ENCODE data around the gene HEATR9.

The HEATR9 gene, protein sequence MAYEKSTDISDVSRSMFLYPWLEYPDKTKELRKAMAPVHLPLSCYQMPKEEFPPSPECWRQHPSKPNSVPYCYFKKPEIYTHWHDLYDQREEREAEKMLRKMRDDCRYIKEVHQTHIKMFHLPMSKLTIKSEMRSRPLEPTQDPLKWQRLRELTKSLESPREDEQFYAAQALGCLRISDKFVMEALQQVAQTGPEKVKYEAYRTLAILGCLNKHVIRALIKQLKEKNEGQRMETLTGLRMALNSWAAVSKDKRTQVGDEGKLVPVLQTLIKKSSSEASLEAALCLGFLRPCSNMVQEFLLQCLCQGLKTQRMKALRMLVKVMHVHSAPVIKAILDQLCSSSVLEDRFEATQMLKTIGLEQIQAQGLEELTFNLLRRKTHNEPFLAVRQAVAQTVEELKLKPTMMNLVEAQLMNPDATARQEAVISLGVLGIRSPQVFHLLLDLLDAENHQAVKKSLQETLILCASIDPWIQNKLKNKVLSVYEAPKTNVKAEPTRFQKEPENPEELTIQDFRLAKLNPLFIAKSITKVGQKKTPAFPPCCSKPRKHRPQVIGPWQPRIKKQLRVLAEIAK

DNA sequence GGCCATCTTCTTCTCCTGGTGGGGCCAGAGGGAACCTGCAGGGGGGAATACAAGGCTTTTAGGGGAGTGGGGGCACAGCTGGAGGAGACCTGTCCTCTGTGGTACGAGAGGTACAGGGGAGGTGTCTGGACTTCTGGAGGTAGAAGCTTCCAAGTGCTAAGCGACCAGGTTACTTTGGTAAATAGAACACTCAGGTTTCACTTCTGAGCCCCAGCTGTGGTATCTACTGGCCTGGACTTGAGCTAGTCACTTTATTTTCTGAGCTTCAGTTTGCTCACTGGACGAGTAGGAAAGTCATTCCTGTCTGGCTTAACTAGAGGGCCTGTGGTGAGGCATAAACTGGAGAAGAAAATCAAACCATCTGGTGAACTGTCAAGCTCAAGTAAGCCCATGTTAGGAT is at the start of gene HEATR9:
HEATR9 (minus strand) TSS at position 155 of the 400 bp plus-strand sequence; CDS start at position 6, 149 bp downstream.
- DNase-seq (no peak), ATAC-seq (replicated peaks) (no peak)
- peaks cover 3 to 5% of the 10 kb centered on the region in 2 donors for H3K4me1 Mint-ChIP-seq
- no peaks in the 10 kb centered on the region for H3K27me3 Mint-ChIP-seq
- peaks cover 5 to 13% of the 10 kb centered on the region in 2 donors for H3K36me3 Mint-ChIP-seq
- H3K27ac Mint-ChIP-seq: no peak within 1 kb of the TSS
- no peak within 1 kb of the TSS for H3K4me3 Mint-ChIP-seq
- no peaks in the 10 kb centered on the region for H3K9me3 Mint-ChIP-seq

DNA sequence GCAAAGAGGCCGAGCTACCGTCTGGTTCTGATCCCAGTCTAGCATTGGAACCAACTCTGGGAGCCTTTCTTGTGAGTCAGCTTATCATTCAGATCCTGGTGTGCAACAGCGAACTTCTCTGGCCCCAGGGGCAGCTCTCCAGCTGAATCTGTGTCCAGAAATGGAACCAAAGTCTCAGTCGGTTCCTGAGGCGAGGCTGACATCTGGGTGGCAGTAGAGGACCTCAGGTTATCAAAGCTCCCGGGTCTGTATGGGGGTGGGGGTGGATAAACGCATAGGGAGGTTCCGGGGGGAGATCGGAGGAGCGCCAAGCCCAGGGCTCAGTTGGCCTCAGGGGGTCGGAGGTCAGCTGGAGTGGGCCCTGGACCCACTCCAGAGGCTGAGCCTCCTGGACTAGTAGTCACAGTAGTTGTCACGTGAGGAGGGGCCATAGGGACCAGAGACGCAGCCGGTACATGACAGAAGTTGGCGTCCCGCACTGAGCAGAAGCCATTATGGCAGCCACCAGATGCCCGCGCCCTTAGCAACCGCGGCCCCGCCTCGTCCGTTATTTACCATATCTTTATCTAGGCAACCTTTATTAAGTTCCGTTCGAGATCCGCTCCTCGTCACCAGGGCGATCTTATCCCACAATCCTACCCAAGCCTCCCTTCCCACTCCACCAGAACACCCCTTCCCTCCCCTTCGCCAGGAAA is 49.0 kb upstream of the HEATR9 start:
- Mint-ChIP-seq H3K27me3 (peaks cover 0 to 5% of the 10 kb centered on the region in 2 donors), H3K27ac (no peak overlapping the region), H3K4me3 (no peak overlapping the region), H3K4me1 (peaks cover 6 to 12% of the 10 kb centered on the region in 2 donors), H3K9me3 (no peaks in the 10 kb centered on the region), H3K36me3 (no peaks in the 10 kb centered on the region)
- no peak for ATAC-seq (replicated peaks)
- no peak for DNase-seq

DNA sequence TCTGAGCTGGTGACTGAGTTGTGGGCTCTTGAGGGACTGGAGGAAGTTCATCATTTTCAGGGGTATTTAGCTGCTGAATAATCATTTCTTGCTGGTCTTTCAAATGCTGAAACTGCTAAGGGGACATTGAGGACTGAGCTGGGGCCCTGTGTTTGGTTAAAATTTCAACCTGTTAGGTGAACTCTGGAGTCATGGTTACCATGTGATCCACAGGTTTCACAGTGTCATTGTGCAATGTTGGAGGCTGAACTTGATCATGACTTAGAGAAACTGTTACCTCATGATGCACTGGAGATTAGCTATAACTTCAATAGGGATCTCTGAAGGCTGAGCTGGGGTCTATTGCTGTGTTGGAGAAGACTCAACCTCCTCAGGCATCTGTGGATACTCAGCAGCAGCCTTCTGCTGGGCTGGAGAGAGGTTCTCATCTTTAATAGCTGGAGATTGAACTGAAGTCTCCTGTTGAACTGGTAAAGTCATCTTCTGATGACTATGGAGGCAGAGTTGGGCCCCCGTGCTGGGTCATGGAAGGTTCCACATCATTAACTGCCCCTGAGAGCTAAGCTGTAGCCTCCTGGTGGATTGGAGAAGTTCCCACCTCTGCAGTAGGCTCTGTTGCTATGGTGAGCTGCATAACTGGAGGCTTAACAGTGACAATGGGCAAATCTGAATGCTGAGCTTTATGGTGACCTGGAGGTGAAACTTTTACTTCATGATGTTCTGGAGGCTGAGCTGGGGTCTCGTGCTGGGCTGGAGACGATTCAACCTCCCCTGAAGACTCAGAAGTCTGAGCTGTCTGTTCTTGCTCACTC is 46.7 kb upstream of the HEATR9 start:
- Mint-ChIP-seq H3K4me1 (peaks cover 6 to 12% of the 10 kb centered on the region in 2 donors), H3K4me3 (no peak overlapping the region), H3K36me3 (no peaks in the 10 kb centered on the region), H3K27ac (no peak overlapping the region), H3K27me3 (peaks cover 0 to 5% of the 10 kb centered on the region in 2 donors), H3K9me3 (no peaks in the 10 kb centered on the region)
- ATAC-seq (replicated peaks) (no peak), DNase-seq (no peak)

DNA sequence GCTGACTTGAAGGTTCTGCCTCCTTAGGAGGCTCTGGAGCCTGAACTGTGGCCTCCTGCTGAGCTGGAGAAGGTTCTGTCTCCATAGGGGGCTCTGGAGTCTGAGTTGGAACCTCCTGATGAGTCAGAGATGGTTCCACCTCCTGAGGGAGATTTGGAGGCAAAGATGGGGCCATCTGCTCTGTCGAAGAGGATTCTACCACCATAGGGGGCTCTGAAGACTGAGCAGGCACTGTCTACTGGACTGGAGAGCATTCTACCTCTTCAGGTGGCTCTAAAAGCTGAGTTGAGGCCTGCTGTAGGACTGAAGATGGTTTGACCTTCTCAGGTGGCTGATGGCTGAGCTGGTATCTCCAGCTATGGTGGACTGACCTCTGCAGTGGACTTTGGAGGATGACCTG is 45.7 kb upstream of the HEATR9 start:
- ATAC-seq (replicated peaks): no peak
- H3K9me3 Mint-ChIP-seq: no peaks in the 10 kb centered on the region

DNA sequence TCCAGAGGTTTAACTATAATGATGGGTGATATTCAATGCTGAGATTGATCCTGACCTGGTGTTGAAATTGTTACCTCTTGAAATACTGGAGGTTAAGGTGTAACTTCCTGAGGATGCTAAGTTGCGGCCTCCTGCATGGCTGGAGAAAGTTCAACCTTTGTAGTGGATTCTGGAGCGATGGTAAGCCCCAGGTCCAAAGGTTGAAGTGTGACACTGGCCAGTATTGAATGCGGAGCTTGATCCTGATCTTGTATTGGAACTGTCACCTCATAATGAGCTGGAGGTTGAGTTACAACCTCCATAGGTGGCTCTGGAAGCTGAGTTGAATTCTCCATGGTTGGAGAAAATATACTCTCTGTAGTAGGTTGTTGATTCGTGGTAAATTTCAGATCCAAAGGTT is 44.9 kb upstream of the HEATR9 start:
- H3K9me3 Mint-ChIP-seq: no peaks in the 10 kb centered on the region
- peak overlapping the region; percentile 27 for H3K27ac Mint-ChIP-seq
- H3K4me3 Mint-ChIP-seq: no peak overlapping the region
- peaks cover 6 to 12% of the 10 kb centered on the region in 2 donors for H3K4me1 Mint-ChIP-seq
- no peaks in the 10 kb centered on the region for H3K36me3 Mint-ChIP-seq
- DNase-seq (no peak), ATAC-seq (replicated peaks) (no peak)
- peaks cover 0 to 5% of the 10 kb centered on the region in 2 donors for H3K27me3 Mint-ChIP-seq

More for the DNA sequence above, 45.7 kb upstream of the HEATR9 start:
- no peaks in the 10 kb centered on the region for H3K36me3 Mint-ChIP-seq
- DNase-seq: no peak
- no peak overlapping the region for H3K27ac Mint-ChIP-seq
- H3K4me1 Mint-ChIP-seq: peaks cover 6 to 12% of the 10 kb centered on the region in 2 donors
- H3K27me3 Mint-ChIP-seq: peaks cover 0 to 5% of the 10 kb centered on the region in 2 donors
- no peak overlapping the region for H3K4me3 Mint-ChIP-seq

DNA sequence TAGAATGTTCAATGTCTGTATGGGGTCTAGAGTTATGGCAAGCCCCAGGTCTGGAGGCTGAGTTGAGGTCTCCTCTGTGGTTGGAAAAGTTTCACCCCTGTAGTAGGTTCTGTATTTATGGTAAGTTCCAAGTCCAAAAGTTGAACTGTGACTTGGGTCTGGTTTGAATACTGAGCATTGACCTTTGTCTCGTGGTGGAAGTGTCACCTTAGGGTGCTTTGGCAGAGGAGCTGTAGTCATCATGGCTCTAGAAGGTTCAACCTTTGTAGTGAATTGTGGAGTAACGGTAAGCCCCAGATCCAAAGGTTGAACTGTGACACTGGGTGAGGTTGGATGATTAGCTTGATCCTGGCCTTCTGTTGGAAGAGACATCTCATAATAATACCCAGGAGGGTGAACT is 44.3 kb upstream of the HEATR9 start:
- no peak overlapping the region for H3K4me3 Mint-ChIP-seq
- no peaks in the 10 kb centered on the region for H3K27me3 Mint-ChIP-seq
- H3K27ac Mint-ChIP-seq: no peak overlapping the region
- ATAC-seq (replicated peaks) (peak; percentile 77 to 86), DNase-seq (no peak)
- H3K36me3 Mint-ChIP-seq: no peaks in the 10 kb centered on the region
- H3K4me1 Mint-ChIP-seq: peaks cover 6 to 12% of the 10 kb centered on the region in 2 donors
- H3K9me3 Mint-ChIP-seq: no peaks in the 10 kb centered on the region

DNA sequence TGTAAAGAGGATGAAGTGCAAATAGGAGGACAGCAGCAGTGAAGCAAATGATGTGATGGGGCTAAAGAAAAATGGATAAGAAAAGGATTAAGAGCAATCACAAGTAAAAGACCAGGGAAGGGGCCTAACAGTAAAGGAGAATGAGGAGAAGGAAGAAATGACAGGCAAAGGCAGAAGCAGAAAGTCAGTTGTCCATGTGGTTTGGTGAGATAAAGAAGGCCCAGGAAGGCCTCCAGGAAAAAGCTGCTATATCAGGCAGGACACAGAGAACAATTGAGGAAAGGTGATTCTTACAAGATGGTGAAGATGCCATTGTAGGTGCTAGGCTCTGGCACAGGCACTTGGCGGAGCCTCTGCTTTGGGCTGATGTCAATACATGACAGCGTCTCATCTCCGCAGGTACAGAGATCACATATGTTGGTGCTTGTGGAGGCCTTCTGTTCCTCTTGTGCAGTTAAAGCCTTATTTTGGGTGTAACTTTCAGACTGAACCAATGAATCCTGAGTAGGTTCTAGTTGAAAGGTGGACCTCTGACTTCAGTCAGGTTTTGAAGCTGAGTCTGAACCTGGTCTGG is 43.7 kb upstream of the HEATR9 start:
- DNase-seq: no peak
- Mint-ChIP-seq H3K4me3 (no peak overlapping the region), H3K27me3 (no peaks in the 10 kb centered on the region), H3K36me3 (no peaks in the 10 kb centered on the region), H3K27ac (no peak overlapping the region), H3K9me3 (no peaks in the 10 kb centered on the region), H3K4me1 (peaks cover 6 to 12% of the 10 kb centered on the region in 2 donors)
- ATAC-seq (replicated peaks): no peak

DNA sequence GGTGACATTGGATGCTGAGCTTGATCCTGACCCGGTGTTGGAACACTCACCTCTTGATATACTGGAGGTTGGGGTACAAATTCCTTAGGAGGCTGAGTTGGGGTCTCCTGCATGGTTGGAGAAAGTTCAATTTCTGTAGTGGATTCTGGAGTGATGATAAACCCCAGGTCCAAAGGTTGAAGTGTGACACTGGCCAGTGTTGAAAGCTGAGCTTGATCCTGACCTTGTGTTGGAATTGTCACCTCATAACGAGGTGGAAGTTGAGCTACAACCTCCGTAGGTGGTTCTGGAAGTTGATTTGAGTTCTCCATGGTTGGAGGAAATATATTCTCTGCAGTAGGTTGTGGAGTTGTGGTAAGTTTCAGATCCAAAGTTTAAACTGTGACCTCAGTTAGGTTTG is 40.7 kb upstream of the HEATR9 start:
- Mint-ChIP-seq H3K4me1 (peaks cover 6 to 12% of the 10 kb centered on the region in 2 donors), H3K27ac (no peak overlapping the region), H3K27me3 (no peaks in the 10 kb centered on the region), H3K9me3 (no peaks in the 10 kb centered on the region), H3K4me3 (no peak overlapping the region), H3K36me3 (no peaks in the 10 kb centered on the region)
- no peak for DNase-seq
- no peak for ATAC-seq (replicated peaks)

DNA sequence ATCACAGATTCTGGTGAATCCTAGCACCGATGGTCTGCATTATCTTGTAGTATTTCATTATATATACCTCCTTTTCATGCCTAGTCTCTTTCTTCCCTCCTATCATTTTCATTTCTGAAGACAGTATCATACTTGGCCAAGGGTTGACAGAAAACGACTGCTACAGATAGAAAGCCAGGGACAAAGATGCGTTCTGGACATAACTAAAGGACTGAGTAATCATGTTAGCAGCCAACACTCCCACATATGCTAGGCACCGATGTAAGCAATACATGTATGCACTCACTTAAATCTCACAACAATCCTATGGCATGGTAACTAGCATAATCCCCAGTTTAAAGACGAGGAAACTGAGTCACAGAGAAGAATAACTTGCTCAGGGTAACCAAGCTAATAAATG is 39.0 kb upstream of the HEATR9 start:
- Mint-ChIP-seq H3K9me3 (no peaks in the 10 kb centered on the region), H3K27me3 (no peaks in the 10 kb centered on the region), H3K4me3 (no peak overlapping the region), H3K4me1 (no peaks in the 10 kb centered on the region), H3K27ac (no peak overlapping the region), H3K36me3 (no peaks in the 10 kb centered on the region)
- ATAC-seq (replicated peaks) (no peak), DNase-seq (no peak)

DNA sequence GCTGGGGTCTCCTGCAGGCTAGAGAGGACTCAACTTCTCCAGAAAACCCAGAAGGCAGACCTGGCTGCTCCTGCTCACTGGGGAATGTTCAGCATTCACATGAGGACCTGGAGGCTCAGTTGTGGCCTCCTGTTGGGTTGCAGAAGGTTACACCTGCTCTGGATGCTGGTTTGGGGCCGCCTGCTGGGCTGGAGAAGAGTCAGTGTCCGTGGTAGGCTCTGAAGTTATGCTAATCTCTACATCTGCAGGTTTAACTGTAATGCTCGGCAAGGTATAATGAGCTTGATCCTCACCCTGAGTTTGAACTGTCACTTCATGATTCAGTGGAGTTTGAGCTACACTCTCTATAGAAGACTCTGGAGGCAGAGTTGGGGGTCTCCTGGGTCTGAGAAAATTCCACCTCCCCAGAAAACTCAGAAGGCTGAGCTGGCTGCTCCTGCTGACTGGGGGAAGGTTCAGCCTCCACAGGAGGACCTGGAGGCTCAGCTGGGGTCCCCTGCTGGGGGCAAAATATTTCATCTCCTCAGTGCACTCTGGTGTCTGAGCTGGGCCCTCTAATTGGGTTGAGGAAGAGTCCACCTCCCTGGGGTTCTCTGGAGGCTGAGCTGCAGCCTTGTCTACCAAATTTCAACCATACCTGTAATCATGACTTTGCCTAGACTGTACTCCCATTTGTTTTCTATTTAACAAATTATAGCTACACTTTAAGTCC is 38.4 kb upstream of the HEATR9 start:
- no peak for ATAC-seq (replicated peaks)
- Mint-ChIP-seq H3K27me3 (no peaks in the 10 kb centered on the region), H3K27ac (no peak overlapping the region), H3K9me3 (no peaks in the 10 kb centered on the region), H3K4me1 (no peaks in the 10 kb centered on the region), H3K4me3 (no peak overlapping the region), H3K36me3 (no peaks in the 10 kb centered on the region)
- DNase-seq: no peak

DNA sequence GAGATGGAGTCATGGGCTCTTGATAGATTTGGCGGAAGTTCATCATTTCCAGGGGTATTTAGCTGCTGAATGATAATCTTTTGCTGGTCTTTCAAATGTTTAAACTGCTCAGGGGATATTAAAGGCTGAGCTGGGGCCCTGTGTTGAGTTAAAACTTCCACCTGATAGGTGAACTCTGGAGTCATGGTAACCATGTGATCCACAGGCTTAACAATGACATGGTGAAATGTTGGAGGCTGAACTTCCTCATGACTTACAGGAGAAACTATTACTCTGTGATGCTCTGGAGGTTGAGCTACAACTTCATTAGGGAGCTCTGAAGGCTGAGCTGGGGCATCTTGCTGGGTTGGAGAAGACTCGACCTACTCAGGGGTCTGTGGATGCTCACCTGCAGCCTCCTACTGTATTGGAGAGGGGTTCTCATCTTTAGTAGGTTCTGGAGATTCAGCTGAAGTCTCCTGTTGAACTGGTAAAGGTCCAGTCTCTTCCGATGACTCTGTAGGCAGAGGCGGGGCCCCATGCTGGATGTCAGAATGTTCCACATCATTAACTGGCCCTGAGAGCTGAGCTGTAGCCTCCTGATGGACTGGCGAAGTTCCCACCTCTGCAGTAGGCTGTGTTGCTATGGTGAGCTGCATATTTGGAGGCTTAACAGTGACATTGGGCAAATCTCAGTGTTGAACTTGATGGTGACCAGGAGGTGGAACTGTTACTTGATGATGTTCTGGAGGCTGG is 37.7 kb upstream of the HEATR9 start:
- no peak overlapping the region for H3K4me3 Mint-ChIP-seq
- ATAC-seq (replicated peaks): no peak

DNA sequence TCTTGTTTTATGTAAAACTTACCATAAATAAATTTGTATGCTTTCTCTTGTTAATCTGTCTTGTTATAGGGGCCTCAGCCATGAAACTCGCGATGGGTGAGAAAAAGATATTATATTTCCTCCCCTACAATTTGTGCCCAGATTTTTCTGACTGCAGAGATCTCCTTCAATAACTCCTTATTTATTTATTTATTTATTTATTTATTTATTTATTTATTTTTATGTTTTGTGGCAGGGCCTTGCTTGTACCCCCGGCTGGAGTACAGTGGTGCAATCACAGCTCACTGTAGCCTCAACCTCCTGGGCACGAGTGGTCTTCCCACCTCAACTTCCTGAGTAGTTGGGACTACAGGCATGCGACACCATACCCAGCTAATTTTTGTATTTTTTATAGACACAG is 34.8 kb upstream of the HEATR9 start:
- Mint-ChIP-seq H3K27me3 (peaks cover 0 to 4% of the 10 kb centered on the region in 2 donors), H3K4me1 (no peaks in the 10 kb centered on the region), H3K9me3 (no peaks in the 10 kb centered on the region), H3K4me3 (no peak overlapping the region), H3K27ac (no peak overlapping the region), H3K36me3 (no peaks in the 10 kb centered on the region)
- ATAC-seq (replicated peaks) (no peak), DNase-seq (no peak)

More for the DNA sequence above, 37.7 kb upstream of the HEATR9 start:
- H3K9me3 Mint-ChIP-seq: no peaks in the 10 kb centered on the region
- H3K27me3 Mint-ChIP-seq: no peaks in the 10 kb centered on the region
- no peak overlapping the region for H3K27ac Mint-ChIP-seq
- no peaks in the 10 kb centered on the region for H3K36me3 Mint-ChIP-seq
- DNase-seq: no peak
- no peaks in the 10 kb centered on the region for H3K4me1 Mint-ChIP-seq

DNA sequence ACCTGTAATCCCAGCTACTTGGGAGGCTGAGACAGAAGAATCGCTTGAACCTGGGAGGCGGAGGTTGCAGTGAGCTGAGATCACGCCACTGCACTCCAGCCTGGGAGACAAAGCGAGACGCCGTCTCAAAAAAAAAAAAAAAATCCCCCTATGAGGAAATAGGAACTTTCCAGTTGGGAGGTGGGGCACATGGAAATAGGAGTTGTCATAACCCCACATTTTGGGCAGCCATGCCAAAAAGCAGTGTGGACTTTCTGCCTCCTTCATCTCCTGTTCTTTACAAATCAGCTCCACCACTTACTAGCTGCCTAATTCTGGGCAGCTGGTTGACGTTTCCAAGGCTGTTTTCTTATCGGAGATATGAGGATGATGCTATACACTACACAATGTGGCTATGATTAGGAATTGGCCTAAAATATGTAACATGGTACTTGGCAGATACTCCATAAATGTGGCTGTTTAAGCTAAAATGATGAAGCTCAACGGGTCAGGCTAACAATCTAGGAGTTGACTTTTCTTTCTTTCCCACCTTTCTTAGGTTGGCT is 33.0 kb upstream of the HEATR9 start:
- Mint-ChIP-seq H3K36me3 (no peaks in the 10 kb centered on the region), H3K4me3 (no peak overlapping the region), H3K4me1 (no peaks in the 10 kb centered on the region), H3K9me3 (no peaks in the 10 kb centered on the region), H3K27ac (no peak overlapping the region), H3K27me3 (peaks cover 0 to 4% of the 10 kb centered on the region in 2 donors)
- DNase-seq: no peak
- no peak for ATAC-seq (replicated peaks)
